HCT116 (cell line): ENCODE data around the gene DENND2A. TPM values are rescaled to one million over a fixed set of nuclear protein-coding genes. Genes with fewer than 3 reads are reported as not detected.

Experiments
- EZH2 ChIP-seq: fragments of 200-600 bp; sonication (generic); IDR thresholded peaks from 2 replicates; pipeline ENCODE4 v1.6.1; 2017; ENCODE audit warnings: antibody characterized with exemption, mixed run types
- REST ChIP-seq: IDR thresholded peaks from 2 replicates; pipeline ENCODE4 v1.6.1; 2012; ENCODE audit warnings: low read depth
- SP1 ChIP-seq: IDR thresholded peaks from 2 replicates; pipeline ENCODE4 v1.6.1; 2012; ENCODE audit warnings: low read depth
- SRF ChIP-seq: IDR thresholded peaks from 2 replicates; pipeline ENCODE4 v1.6.1; 2012; ENCODE audit warnings: low read depth
- ZNF274 ChIP-seq: fragments of 200-500 bp; sonication (Bioruptor generic); IDR thresholded peaks from 2 replicates; pipeline ENCODE4 v1.6.1; 2014; ENCODE audit warnings: mild to moderate bottlenecking, low read depth, low read length, inconsistent platforms
- total RNA-seq: library from RNA; stranded (reverse); gene quantifications from one replicate; pipeline ENCODE4 v1.2.1, GENCODE V29; 2021; ENCODE audit not compliant: unreplicated experiment
- TF ChIP-seq, protein P1 (sequence below): IDR thresholded peaks from 2 replicates; pipeline ENCODE4 v1.6.1; 2011; ENCODE audit warnings: mild to moderate bottlenecking, low read length, moderate library complexity; ENCODE audit not compliant: insufficient replicate concordance; ENCODE audit errors: extremely low read depth
- TF ChIP-seq, protein P2 (sequence below): IDR thresholded peaks from 2 replicates; pipeline ENCODE4 v1.6.1; 2012

The DENND2A gene
- total RNA-seq, 1 experiment from 2014 or later: 0.12 TPM

DNA sequence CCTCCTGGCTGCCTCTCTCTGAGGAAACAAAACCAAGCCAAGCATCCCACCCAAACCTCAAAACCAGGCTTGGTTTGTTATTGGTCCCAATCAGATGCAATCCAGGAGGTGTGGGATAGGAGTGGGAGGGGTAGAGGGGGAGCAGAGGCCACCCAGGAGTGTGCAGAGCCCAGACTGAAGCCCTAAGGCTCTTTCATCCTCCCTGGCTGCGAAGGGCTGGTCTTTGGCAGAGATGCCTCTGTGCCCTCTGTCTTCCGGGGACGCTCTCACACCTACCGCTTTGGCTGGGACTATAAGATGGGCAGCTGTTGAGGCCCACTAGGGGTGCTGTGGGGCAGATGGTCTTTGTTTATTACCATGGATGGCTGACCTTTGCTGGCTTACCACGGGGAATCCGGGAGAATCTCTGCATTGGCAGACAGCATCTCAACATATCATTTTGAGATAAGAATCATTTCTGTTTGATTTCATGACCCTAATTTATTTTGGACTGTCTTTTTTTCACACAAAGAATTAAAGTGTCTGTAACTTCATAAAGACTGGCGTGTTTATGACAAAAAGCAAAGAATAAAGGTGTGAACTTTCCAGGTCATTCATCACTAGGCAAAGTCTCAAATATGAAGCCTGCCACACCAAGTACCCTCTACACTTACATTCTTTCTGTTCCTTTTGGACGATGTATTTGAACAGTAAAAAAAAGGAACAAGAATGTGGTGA lies 6.5 kb upstream of the DENND2A start (continued):
- no peak for TF ChIP-seq SP1
- no peak for TF ChIP-seq ZNF274
- no peak for TF ChIP-seq REST
- TF ChIP-seq, protein P1, sequence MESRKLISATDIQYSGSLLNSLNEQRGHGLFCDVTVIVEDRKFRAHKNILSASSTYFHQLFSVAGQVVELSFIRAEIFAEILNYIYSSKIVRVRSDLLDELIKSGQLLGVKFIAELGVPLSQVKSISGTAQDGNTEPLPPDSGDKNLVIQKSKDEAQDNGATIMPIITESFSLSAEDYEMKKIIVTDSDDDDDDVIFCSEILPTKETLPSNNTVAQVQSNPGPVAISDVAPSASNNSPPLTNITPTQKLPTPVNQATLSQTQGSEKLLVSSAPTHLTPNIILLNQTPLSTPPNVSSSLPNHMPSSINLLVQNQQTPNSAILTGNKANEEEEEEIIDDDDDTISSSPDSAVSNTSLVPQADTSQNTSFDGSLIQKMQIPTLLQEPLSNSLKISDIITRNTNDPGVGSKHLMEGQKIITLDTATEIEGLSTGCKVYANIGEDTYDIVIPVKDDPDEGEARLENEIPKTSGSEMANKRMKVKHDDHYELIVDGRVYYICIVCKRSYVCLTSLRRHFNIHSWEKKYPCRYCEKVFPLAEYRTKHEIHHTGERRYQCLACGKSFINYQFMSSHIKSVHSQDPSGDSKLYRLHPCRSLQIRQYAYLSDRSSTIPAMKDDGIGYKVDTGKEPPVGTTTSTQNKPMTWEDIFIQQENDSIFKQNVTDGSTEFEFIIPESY: no peak
- TF ChIP-seq, protein P2, sequence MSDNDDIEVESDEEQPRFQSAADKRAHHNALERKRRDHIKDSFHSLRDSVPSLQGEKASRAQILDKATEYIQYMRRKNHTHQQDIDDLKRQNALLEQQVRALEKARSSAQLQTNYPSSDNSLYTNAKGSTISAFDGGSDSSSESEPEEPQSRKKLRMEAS: peak; percentile 48
- no peak for TF ChIP-seq SRF
- TF ChIP-seq EZH2: no peak
